ENCODE measurements around the gene CATSPERE.
"Not testable (repeated sequence)": the region's sequence is repeated elsewhere in the genome, so short reads cannot be mapped to it uniquely, and the experiment has no call there.

CATSPERE gene

DNA sequence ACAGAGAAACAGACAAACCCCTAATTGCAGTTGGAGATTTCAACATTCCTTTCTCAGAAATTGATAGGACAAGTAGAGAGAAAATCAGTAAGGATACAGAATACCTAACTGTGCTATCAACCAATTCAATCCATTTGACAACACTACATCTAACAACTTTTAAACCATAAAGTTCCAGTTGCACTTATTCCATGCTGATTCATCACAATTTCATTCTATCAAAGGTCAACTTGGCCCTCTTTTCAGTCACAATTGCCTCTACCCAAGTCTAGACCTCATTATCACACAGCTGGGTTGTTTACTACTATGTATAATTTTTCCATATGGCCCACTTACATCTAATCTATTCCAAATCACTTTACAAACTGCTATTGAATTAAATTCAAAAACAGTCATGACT, 172.1 kb downstream of the CATSPERE start:
- no peak for DNase-seq (ENCODE audit: low read depth in 2 of 2)

GRCh38 chr1:244634546-244634945, 173.5 kb downstream of the CATSPERE start:
- DNase-seq (ENCODE audit: low read depth in 2 of 2) = no peak

GRCh38 chr1:244636488-244637259, 175.6 kb downstream of the CATSPERE start:
- no peak for DNase-seq (ENCODE audit: low read depth in 2 of 2)

DNA sequence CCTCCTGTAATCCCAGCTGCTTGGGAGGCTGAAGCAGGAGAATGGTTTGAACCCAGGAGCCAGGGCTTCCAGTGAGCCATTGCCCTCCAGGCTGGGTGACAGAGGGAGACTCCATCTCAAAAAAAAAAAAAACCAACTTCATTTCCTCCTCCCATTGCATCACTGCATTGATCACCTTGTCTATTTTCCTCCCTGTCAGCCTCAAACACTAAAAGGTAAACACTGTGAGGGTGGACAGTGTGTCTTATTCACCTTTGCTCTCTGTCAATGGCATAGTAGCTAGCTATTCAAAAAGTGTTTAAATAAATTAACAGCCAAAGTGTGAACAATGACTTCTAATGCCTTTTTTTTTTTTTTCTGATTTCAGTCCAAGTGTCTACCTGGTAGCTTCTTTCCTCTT, 178.5 kb downstream of the CATSPERE start:
- DNase-seq (ENCODE audit: low read depth in 2 of 2) = no peak

- DNase-seq (ENCODE audit: low read depth in 2 of 2) = no peak
Measured at GRCh38 chr1:244640917-244641316, 179.8 kb downstream of the CATSPERE start.

GRCh38 chr1:244642526-244642925, 181.5 kb downstream of the CATSPERE start:
- no peak for DNase-seq (ENCODE audit: low read depth in 2 of 2)

GRCh38 chr1:244642988-244643387, 181.9 kb downstream of the CATSPERE start:
- DNase-seq (ENCODE audit: low read depth in 2 of 2) = no peak

DNA sequence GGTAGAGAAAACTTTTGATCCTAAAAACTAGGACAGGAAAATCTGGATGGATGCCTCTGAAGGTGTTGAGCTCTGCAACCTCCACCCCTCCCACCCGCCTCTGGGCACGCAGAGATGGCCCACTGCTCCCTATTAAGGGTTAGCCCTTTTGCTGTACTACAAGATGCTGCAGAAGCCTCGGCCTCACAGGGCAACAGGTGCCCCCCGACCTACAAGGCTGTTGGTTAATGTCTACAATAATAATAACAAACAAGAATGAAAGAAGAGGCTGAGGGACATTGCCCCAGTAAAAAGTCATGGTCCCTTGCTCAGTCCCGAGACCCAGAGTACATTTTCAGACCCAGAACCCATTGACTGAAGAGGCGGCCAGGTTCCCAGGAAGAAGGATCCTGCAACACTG, 184.3 kb downstream of the CATSPERE start:
- DNase-seq (ENCODE audit: low read depth in 2 of 2) = no peak

DNA sequence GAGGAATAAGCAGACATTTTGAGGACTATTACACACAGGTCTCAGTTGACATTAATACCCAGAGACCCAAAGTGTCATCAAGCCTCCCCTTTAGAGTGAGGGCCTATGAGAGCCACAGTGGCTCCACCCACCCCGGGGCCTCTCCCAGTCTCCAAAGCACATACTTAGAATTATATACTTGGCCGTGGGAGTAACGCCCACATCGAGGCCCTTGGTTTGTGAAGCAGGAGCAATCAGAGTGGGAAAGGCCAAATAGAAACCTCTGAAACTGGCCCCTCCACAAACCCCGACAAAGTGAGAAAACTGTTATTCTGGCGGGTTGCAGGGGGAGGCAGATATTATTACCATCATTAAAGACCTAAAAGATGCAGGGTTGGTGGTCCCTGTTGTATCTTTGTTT, 184.8 kb downstream of the CATSPERE start:
- no peak for DNase-seq (ENCODE audit: low read depth in 2 of 2)

DNA sequence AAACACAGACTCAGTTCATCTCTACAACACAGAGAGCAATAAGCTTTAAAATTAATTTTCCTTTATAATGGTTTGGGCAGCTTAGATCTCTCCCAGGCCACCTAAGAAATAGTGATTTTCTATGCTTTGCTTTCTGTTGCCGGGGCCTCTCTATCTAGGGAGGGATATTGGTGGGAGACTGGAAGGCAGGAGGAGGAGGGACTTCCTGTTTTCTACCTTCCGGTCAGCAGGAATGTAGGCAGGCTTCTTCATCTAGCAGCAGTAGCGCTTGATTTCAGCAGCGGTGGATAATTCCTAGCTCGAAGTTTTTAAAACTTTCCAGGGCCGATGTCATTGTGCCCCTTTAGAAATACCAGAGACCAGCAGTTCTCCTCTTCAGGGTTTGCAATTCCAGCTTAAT, 186.7 kb downstream of the CATSPERE start:
- DNase-seq (ENCODE audit: low read depth in 2 of 2) = no peak

GRCh38 chr1:244651956-244652622, 191.0 kb downstream of the CATSPERE start:
- no peak for DNase-seq (ENCODE audit: low read depth in 2 of 2)

DNA sequence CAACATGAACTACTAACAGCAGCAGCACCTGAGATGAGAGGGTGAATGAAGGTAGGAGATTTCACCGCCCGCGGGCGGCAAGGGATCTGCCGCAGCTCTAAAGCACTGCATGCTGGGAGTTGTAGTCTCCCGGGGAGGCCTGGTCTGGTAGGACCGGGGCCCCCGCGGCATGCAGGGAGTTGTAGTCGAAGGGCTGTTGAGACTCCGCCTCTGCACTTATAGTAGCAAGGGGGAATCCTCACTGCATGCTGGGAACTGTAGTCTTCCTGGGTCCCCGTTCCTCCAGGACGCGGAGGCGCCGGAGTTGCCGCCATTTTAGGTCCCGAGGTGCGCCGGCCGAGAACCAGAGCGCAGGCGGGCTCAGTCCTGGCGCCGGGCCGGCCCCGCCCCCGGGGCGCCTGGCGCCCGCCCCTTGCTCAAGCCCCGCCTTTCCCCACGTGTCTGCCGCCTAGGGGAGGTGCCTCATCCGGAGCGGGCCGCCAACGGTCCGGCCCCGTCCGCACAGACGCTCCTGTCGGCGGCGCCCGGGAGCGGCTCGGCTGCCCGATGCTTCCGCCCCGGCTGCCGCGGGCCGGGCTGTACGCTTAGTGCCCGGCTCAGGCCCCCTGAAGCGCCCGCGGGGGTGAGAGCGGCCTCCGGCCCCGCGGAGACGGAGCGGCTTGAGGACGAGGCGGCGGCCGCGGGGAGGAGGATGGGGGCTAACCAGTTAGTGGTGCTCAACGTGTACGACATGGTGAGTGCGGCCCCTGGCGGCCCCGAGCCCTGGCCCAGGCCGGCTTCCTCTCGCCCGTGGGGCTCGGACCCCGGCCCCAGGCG, 191.8 kb downstream of the CATSPERE start, which contains the start of gene DESI2:
Gene DESI2, plus strand, starts transcription at position 504 of the 816 bp plus-strand sequence. Its CDS starts 188 bp downstream, at position 692.
- peak; percentile 98 to 99 for DNase-seq (ENCODE audit: low read depth in 2 of 2)

DNA sequence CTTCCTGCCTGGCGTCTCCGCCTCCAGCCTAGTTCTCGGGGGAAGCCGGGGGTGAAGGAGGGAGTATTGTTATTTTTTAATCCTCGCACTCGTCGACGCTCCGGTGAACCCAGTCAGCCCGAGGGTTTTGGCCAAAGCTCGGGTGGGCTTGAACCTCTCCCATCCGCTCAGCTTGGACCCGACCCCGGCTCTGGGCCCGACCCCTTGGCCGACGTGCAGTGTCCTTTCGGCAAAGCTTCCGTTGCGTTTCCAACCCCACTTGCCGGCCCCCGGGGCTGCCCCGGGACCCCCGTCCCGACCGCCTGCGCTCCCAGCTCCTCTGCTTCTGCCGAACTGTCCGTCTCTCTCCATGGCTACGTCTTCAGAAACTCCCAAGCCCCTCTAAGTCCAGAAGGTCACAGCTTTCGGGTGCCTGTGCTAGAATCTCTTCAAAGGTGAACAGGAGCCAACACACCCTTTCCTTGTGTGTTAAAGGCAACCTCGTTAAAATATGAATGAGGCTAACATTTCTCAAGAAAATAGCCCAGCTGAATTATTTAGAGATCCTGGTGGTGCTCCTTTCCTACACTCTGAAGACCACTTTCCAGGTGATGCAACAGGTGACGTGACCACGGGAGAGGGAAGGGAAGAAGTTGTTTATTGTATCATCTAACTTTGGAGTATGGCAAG, 192.5 kb downstream of the CATSPERE start:
- no peak for DNase-seq (ENCODE audit: low read depth in 2 of 2)

DNA sequence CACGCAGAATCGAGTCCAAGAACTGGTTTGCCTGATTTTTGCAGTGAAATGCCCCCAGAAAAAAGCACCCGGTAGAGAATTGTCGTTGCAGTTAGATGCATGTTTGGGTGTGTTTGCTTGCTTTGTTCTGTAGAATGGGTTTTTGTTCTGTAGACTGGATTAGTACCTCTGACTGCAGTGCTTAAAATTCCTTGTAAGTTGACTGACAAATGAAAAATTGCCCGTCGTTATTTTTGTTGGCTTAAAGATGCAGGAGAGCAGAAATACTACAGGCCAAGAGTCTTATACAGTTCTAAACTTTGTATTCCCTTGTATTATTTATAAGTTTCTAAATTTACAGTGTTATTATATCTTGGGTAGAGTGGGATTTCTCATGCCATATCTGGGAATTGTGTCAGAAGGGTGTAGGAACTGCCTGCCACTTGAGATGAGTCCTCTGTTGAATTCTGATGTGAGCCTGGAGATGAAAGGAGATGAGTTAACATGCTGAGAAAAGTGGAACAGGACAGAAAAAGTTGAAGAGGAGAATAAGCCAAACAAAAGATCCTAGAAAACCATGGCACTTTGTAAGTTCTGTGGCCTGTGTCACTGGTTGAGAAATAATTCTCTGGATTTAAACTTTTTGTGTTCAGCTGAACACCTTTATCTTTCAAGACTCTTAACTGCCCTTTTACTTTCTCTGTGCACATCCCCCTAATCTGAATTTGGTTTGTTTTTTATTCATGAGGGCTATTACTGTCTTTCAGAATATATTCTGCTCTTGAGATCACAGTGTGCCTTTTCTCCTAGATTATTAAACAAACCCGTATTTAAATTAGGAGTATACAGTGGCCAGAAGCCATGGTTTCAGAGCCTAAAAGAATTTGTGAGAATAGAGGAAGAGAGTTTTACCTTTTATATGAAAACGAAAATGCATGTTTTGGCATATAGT, 193.3 kb downstream of the CATSPERE start:
- DNase-seq (ENCODE audit: low read depth in 2 of 2) = no peak

GRCh38 chr1:244655186-244655585, 194.1 kb downstream of the CATSPERE start:
- no peak for DNase-seq (ENCODE audit: low read depth in 2 of 2)

DNA sequence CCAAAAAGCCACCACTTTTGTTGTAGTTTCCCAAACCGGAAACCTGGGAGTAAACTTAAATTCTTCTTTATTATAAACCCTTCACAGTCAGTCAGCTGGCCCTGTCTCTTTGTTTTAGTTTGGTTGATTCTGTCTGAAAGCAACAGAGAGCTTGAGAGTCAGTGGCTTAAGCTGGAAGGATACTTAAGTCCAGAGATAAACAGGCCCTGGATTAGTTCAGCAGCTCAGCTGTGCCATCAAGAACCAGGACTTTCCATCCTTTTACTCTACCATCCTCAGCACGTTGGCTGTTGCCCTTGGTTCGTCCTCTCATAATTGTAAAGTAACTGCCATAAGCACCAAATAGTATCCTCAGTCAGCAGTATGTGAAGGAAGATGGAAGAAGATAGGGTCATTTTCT, 196.3 kb downstream of the CATSPERE start:
- DNase-seq (ENCODE audit: low read depth in 2 of 2) = no peak

- DNase-seq (ENCODE audit: low read depth in 2 of 2) = no peak
Measured at GRCh38 chr1:244659694-244660093, 198.6 kb downstream of the CATSPERE start.

GRCh38 chr1:244660595-244660994, 199.5 kb downstream of the CATSPERE start:
- DNase-seq (ENCODE audit: low read depth in 2 of 2) = no peak

- DNase-seq (ENCODE audit: low read depth in 2 of 2) = not testable (repeated sequence)
Measured at GRCh38 chr1:244661569-244662312, 200.7 kb downstream of the CATSPERE start.

DNA sequence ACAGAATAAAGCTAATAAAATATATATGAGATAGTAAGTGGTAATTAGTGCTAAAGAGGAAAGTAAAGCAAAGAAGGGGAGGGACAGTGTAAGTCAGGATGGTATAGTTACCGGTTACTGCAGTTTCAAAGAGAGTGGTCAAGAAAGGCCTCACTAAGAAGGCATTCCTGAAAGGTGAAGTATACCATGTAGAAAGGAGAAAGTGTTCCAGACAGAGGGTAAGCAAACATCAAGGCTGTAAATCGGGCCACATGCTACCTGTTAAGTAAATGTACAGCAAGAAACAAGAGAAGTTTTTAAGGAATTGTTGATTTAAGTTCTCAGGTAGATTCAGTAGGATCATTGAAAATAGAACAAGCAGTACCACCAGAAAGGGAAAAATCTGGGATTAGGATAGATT, 201.5 kb downstream of the CATSPERE start:
- no peak for DNase-seq (ENCODE audit: low read depth in 2 of 2)

Measured in stimulated activated CD8-positive, alpha-beta memory T cell treated with anti-CD3 and anti-CD28 coated beads, Interleukin-7, amount 100 ng/mL, for 4 hours (primary cell).